K562 (cell line): ENCODE data around the gene NUP50. TPM values are rescaled to one million over a fixed set of nuclear protein-coding genes. Genes with fewer than 3 reads are reported as not detected.

ENCODE experiments used
- ATF4 ChIP-seq: fragments of 450-650 bp; formaldehyde crosslinking; IDR thresholded peaks from 2 replicates; pipeline ENCODE4 v1.4.0; 2022; ENCODE audit warnings: mild to moderate bottlenecking, moderate library complexity
- POLR2G ChIP-seq: fragments of 200-400 bp; formaldehyde crosslinking; IDR thresholded peaks from 2 replicates; pipeline ENCODE4 v1.6.1; 2017; ENCODE audit warnings: low read depth, mild to moderate bottlenecking, antibody characterized with exemption, low read length, moderate library complexity
- RCOR1 ChIP-seq, 2 experiments: IDR thresholded peaks; 2 replicates each; pipeline ENCODE4 v1.6.1; 2012; ENCODE audit warnings: low read depth in 2 of 2, low read length in 2 of 2, borderline replicate concordance in 1 of 2, improper control_type of control experiment in 1 of 2
- TAL1 ChIP-seq: fragments of 450-650 bp; IDR thresholded peaks from 2 replicates; pipeline ENCODE4 v1.6.1; 2016; ENCODE audit warnings: mild to moderate bottlenecking
- ZBTB12 ChIP-seq: fragments of 250-450 bp; sonication (Bioruptor Pico); IDR thresholded peaks from 2 replicates; pipeline ENCODE4 v1.4.0; 2020
- ZBTB8A ChIP-seq: fragments of 450-650 bp; IDR thresholded peaks from 2 replicates; pipeline ENCODE4 v1.6.1; 2018; ENCODE audit warnings: mild to moderate bottlenecking, moderate library complexity; ENCODE audit not compliant: partially characterized antibody
- ZMIZ1 ChIP-seq, 2 experiments: fragments of 150-350 bp in 1 of 2; IDR thresholded peaks; 2 replicates each; pipeline ENCODE4 v1.6.1; 2012 to 2016; ENCODE audit warnings: low read depth in 2 of 2, low read length in 2 of 2, mild to moderate bottlenecking in 1 of 2, moderate library complexity in 1 of 2
- polyA plus RNA-seq, 8 experiments: library from polyadenylated mRNA; depleted of rRNA in 4 of 8; stranded (reverse) in 5 of 8; unstranded in 3 of 8; fragments of >200 nt; fragmentation: Nextera tagmentation in 2 of 8; fragmentation: Illumina TruSeq in 1 of 8; extraction: Ambion mirVana in 2 of 8; extraction: Trizol in 1 of 8; gene quantifications; 2 replicates each; pipeline versions ENCODE4 v1.2.1 to v1.2.3, GENCODE V29; 2011 to 2014; ENCODE audit warnings: inconsistent platforms in 1 of 8, missing spikeins in 1 of 8
- total RNA-seq, 7 experiments: library from RNA; depleted of rRNA in 6 of 7; stranded (reverse); fragments of >200 nt in 6 of 7; fragmentation: Illumina TruSeq in 2 of 7; extraction: Trizol in 2 of 7; gene quantifications; 2 replicates each; pipeline versions ENCODE4 v1.2.1 to v1.2.3, GENCODE V29; 2011 to 2021; ENCODE audit warnings: low replicate concordance in 1 of 7
- TF ChIP-seq, protein P1 (sequence below): fragments of 450-650 bp; IDR thresholded peaks from 2 replicates; pipeline ENCODE4 v1.6.1; 2016; ENCODE audit warnings: mild to moderate bottlenecking, moderate library complexity
- TF ChIP-seq, protein P2 (sequence below): fragments of 250-450 bp; sonication (Bioruptor Pico); IDR thresholded peaks from 2 replicates; pipeline ENCODE4 v1.9.0; 2021; ENCODE audit warnings: mild to moderate bottlenecking

Gene NUP50
- total and polyA plus RNA-seq, 9 of the 15 experiments (the other 6 are each of a cell fraction or from before 2014, with no cell fraction given): 23.8 to 83.7 (median 55.3) TPM

- TF ChIP-seq, protein P1, sequence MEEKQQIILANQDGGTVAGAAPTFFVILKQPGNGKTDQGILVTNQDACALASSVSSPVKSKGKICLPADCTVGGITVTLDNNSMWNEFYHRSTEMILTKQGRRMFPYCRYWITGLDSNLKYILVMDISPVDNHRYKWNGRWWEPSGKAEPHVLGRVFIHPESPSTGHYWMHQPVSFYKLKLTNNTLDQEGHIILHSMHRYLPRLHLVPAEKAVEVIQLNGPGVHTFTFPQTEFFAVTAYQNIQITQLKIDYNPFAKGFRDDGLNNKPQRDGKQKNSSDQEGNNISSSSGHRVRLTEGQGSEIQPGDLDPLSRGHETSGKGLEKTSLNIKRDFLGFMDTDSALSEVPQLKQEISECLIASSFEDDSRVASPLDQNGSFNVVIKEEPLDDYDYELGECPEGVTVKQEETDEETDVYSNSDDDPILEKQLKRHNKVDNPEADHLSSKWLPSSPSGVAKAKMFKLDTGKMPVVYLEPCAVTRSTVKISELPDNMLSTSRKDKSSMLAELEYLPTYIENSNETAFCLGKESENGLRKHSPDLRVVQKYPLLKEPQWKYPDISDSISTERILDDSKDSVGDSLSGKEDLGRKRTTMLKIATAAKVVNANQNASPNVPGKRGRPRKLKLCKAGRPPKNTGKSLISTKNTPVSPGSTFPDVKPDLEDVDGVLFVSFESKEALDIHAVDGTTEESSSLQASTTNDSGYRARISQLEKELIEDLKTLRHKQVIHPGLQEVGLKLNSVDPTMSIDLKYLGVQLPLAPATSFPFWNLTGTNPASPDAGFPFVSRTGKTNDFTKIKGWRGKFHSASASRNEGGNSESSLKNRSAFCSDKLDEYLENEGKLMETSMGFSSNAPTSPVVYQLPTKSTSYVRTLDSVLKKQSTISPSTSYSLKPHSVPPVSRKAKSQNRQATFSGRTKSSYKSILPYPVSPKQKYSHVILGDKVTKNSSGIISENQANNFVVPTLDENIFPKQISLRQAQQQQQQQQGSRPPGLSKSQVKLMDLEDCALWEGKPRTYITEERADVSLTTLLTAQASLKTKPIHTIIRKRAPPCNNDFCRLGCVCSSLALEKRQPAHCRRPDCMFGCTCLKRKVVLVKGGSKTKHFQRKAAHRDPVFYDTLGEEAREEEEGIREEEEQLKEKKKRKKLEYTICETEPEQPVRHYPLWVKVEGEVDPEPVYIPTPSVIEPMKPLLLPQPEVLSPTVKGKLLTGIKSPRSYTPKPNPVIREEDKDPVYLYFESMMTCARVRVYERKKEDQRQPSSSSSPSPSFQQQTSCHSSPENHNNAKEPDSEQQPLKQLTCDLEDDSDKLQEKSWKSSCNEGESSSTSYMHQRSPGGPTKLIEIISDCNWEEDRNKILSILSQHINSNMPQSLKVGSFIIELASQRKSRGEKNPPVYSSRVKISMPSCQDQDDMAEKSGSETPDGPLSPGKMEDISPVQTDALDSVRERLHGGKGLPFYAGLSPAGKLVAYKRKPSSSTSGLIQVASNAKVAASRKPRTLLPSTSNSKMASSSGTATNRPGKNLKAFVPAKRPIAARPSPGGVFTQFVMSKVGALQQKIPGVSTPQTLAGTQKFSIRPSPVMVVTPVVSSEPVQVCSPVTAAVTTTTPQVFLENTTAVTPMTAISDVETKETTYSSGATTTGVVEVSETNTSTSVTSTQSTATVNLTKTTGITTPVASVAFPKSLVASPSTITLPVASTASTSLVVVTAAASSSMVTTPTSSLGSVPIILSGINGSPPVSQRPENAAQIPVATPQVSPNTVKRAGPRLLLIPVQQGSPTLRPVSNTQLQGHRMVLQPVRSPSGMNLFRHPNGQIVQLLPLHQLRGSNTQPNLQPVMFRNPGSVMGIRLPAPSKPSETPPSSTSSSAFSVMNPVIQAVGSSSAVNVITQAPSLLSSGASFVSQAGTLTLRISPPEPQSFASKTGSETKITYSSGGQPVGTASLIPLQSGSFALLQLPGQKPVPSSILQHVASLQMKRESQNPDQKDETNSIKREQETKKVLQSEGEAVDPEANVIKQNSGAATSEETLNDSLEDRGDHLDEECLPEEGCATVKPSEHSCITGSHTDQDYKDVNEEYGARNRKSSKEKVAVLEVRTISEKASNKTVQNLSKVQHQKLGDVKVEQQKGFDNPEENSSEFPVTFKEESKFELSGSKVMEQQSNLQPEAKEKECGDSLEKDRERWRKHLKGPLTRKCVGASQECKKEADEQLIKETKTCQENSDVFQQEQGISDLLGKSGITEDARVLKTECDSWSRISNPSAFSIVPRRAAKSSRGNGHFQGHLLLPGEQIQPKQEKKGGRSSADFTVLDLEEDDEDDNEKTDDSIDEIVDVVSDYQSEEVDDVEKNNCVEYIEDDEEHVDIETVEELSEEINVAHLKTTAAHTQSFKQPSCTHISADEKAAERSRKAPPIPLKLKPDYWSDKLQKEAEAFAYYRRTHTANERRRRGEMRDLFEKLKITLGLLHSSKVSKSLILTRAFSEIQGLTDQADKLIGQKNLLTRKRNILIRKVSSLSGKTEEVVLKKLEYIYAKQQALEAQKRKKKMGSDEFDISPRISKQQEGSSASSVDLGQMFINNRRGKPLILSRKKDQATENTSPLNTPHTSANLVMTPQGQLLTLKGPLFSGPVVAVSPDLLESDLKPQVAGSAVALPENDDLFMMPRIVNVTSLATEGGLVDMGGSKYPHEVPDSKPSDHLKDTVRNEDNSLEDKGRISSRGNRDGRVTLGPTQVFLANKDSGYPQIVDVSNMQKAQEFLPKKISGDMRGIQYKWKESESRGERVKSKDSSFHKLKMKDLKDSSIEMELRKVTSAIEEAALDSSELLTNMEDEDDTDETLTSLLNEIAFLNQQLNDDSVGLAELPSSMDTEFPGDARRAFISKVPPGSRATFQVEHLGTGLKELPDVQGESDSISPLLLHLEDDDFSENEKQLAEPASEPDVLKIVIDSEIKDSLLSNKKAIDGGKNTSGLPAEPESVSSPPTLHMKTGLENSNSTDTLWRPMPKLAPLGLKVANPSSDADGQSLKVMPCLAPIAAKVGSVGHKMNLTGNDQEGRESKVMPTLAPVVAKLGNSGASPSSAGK: no peak
- TF ChIP-seq ZBTB8A (no peak), ZMIZ1 (IDR thresholded peaks at IDR 0.05; ENCODE audit: low read depth in 2 of 2, low read length in 2 of 2) (no peak), ATF4 (CRISPR knock-in tag) (no peak), RCOR1 (IDR thresholded peaks at IDR 0.05; ENCODE audit: borderline replicate concordance in 1 of 2, low read depth in 2 of 2, low read length in 2 of 2) (no peak), TAL1 (no peak), ZBTB12 (CRISPR knock-in tag) (no peak), POLR2G (no peak)
- TF ChIP-seq, protein P2, sequence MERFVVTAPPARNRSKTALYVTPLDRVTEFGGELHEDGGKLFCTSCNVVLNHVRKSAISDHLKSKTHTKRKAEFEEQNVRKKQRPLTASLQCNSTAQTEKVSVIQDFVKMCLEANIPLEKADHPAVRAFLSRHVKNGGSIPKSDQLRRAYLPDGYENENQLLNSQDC (CRISPR knock-in tag): no peak
- TF ChIP-seq, all 486 proteins: peak for 0
These were observed 66.4 kb downstream of the NUP50 start (continued) for GRCh38 chr22:45230026-45230721.
